ENCODE results near the gene SEPTIN5. TPM values are rescaled to one million over a fixed set of nuclear protein-coding genes. Genes with fewer than 3 reads are reported as not detected.
"Not testable (repeated sequence)": the region's sequence is repeated elsewhere in the genome, so short reads cannot be mapped to it uniquely, and the experiment has no call there.

SEPTIN5 gene
- polyA plus RNA-seq, 2 of the 4 experiments (the other 2 are of a cell fraction), result 4.6 to 12.6 TPM

DNA sequence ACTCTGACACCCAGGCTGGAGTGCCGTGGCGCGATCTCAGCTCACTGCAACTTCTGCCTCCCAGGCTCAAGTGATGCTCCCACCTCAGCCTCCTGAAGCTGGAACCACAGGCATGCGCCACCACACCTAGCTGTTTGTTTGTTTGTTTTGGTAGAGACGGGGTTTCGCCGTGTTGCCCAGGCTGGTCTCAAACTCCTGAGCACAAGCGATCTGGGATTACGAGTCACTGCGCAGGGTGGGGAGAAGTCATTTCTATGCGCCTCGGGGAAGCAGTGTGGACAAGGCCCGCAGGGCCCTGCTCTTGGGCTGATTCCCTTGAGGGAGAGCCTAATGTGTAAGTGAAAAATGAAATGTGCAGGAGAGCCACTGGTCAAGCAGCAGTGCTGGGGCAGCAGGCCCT lies 19.6 kb upstream of the SEPTIN5 start:
- CTCF ChIA-PET, result no interaction called here
- Histone ChIP-seq H3K4me3 (no peak overlapping the region), H3K27ac (no peak overlapping the region), H3K4me1 (peaks cover 13% of the 10 kb centered on the region), H3K4me2 (no peak overlapping the region), H3K9me3 (no peaks in the 10 kb centered on the region)
- no peak for FAIRE-seq
- POLR2A ChIA-PET, result no interaction called here
- 76% methylated on average over 10 of the region's 13 CpGs for WGBS (ENCODE audit: missing lambda C conversion rate)
- DNase-seq (ENCODE audit: low read depth in 1 of 2, low spot score in 1 of 2), result no peak
- TF ChIP-seq ZNF302 (CRISPR knock-in tag; IDR thresholded peaks at IDR 0.05) (no peak), FOSB (CRISPR knock-in tag; IDR thresholded peaks at IDR 0.05) (no peak), EHF (CRISPR knock-in tag; IDR thresholded peaks at IDR 0.05) (no peak), CHD4 (IDR thresholded peaks at IDR 0.05; ENCODE audit: borderline replicate concordance) (no peak), RFX5 (IDR thresholded peaks at IDR 0.05) (no peak), HDAC2 (IDR thresholded peaks at IDR 0.05) (no peak), KDM1A (IDR thresholded peaks at IDR 0.05; ENCODE audit: low read depth) (no peak), BHLHE40 (IDR thresholded peaks at IDR 0.05; ENCODE audit: low read depth, low read length) (no peak), HMGXB4 (CRISPR knock-in tag; IDR thresholded peaks at IDR 0.05; ENCODE audit: borderline replicate concordance) (no peak), USF2 (IDR thresholded peaks at IDR 0.05) (no peak)
- TF ChIP-seq, protein P1, sequence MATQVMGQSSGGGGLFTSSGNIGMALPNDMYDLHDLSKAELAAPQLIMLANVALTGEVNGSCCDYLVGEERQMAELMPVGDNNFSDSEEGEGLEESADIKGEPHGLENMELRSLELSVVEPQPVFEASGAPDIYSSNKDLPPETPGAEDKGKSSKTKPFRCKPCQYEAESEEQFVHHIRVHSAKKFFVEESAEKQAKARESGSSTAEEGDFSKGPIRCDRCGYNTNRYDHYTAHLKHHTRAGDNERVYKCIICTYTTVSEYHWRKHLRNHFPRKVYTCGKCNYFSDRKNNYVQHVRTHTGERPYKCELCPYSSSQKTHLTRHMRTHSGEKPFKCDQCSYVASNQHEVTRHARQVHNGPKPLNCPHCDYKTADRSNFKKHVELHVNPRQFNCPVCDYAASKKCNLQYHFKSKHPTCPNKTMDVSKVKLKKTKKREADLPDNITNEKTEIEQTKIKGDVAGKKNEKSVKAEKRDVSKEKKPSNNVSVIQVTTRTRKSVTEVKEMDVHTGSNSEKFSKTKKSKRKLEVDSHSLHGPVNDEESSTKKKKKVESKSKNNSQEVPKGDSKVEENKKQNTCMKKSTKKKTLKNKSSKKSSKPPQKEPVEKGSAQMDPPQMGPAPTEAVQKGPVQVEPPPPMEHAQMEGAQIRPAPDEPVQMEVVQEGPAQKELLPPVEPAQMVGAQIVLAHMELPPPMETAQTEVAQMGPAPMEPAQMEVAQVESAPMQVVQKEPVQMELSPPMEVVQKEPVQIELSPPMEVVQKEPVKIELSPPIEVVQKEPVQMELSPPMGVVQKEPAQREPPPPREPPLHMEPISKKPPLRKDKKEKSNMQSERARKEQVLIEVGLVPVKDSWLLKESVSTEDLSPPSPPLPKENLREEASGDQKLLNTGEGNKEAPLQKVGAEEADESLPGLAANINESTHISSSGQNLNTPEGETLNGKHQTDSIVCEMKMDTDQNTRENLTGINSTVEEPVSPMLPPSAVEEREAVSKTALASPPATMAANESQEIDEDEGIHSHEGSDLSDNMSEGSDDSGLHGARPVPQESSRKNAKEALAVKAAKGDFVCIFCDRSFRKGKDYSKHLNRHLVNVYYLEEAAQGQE (IDR thresholded peaks at IDR 0.05), result no peak
- TF ChIP-seq, protein P2, sequence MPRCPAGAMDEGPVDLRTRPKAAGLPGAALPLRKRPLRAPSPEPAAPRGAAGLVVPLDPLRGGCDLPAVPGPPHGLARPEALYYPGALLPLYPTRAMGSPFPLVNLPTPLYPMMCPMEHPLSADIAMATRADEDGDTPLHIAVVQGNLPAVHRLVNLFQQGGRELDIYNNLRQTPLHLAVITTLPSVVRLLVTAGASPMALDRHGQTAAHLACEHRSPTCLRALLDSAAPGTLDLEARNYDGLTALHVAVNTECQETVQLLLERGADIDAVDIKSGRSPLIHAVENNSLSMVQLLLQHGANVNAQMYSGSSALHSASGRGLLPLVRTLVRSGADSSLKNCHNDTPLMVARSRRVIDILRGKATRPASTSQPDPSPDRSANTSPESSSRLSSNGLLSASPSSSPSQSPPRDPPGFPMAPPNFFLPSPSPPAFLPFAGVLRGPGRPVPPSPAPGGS (IDR thresholded peaks at IDR 0.05), result no peak
- ATAC-seq, result no peak

- DNase-seq (ENCODE audit: low read depth in 1 of 2, low spot score in 1 of 2) (no peak), ATAC-seq (no peak), FAIRE-seq (no peak)
- Histone ChIP-seq H3K4me3 (no peak overlapping the region), H3K4me2 (no peak overlapping the region), H3K4me1 (peaks cover 6% of the 10 kb centered on the region), H3K27ac (no peak overlapping the region), H3K9me3 (no peaks in the 10 kb centered on the region)
- CTCF ChIA-PET, result interaction anchor here (0.6 to 1.2 kb wide), 3 partner anchors 17 to 110 kb away, joined by 3 to 5 read pairs (median 3); no protein-coding TSS in a partner anchor
- POLR2A ChIA-PET, result no interaction called here
- WGBS (ENCODE audit: missing lambda C conversion rate), result 58% methylated on average over 2 of the region's 2 CpGs
- TF ChIP-seq EP300 (IDR thresholded peaks at IDR 0.05) (no peak), FOSL2 (IDR thresholded peaks at IDR 0.05) (no peak), FOSL2 (CRISPR knock-in tag; IDR thresholded peaks at IDR 0.05) (no peak), RFX5 (IDR thresholded peaks at IDR 0.05) (no peak), PHF8 (IDR thresholded peaks at IDR 0.05; ENCODE audit: borderline replicate concordance, low read depth) (no peak), MYC (IDR thresholded peaks at IDR 0.05; ENCODE audit: borderline replicate concordance, low read length) (no peak)
- TF ChIP-seq, protein P3, sequence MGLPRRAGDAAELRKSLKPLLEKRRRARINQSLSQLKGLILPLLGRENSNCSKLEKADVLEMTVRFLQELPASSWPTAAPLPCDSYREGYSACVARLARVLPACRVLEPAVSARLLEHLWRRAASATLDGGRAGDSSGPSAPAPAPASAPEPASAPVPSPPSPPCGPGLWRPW (IDR thresholded peaks at IDR 0.05), result no peak
Observed at GRCh38 chr22:19696504-19697276, 17.6 kb upstream of the SEPTIN5 start.

DNA sequence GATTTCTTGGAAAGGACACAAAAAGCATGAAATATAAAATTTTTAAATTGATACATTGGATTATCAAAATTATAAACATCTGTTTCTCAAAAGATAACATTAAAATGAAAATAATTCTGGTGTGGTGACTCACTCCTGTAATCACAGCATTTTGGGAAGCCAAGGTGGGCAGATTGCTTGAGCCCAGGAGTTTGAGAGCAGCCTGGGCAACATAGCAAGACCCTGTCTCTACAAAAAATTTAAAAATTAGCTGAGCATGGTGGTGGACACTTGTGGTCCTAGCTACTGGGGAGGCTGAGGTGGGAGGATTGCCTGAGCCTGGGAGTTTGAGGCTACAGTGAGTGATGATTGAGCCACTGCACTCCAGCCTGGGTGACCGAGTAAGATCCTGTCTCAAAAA lies 16.4 kb upstream of the SEPTIN5 start:
- CTCF ChIA-PET, result interaction anchor here (1.4 to 1.8 kb wide), 2 partner anchors 18 to 68 kb away, joined by 3 to 4 read pairs; no protein-coding TSS in a partner anchor
- H3K4me1 ChIP-seq; H3K9me3 ChIP-seq; DNase-seq (ENCODE audit: low read depth in 1 of 2, low spot score in 1 of 2); FAIRE-seq; ATAC-seq; POLR2A ChIA-PET; H3K27ac ChIP-seq; H3K4me3 ChIP-seq; H3K4me2 ChIP-seq: not testable (repeated sequence)
- 57% methylated on average over 1 of the region's 1 CpG for WGBS (ENCODE audit: missing lambda C conversion rate)

Measured in A549 (cell line).